Measurements from ENCODE around the gene P2RX6.

Gene P2RX6

GRCh38 chr22:20975541-20976290 lies 39.2 kb upstream of the P2RX6 start:
- no peak overlapping the region for H3K4me2 ChIP-seq (ENCODE audit: insufficient read depth, low read length)
- no peak overlapping the region for H3K27ac ChIP-seq (ENCODE audit: low read length)
- no peak for TF ChIP-seq EZH2 (IDR thresholded peaks at IDR 0.05; ENCODE audit: borderline replicate concordance, low read depth, low read length, severe bottlenecking)
- TF ChIP-seq CTCF (IDR thresholded peaks at IDR 0.05; ENCODE audit: borderline replicate concordance, extremely low read depth, low read length, poor library complexity, severe bottlenecking) = no peak
- H3K4me3 ChIP-seq (ENCODE audit: low read depth in 1 of 2, low read length in 2 of 2) = no peak overlapping the region
- H3K9me3 ChIP-seq (ENCODE audit: insufficient read depth, low read length, severe bottlenecking) = peaks cover 5% of the 10 kb centered on the region
- H3K4me1 ChIP-seq (ENCODE audit: insufficient read depth, low read length) = peaks cover 2% of the 10 kb centered on the region
- H4K20me1 ChIP-seq (ENCODE audit: insufficient read depth, low read length) = no peaks in the 10 kb centered on the region; the same call in 1 of the 2 replicates
- H3K27me3 ChIP-seq (ENCODE audit: insufficient read depth, low read length, poor library complexity) = no peaks in the 10 kb centered on the region
- ATAC-seq (ENCODE audit: insufficient read depth, low read depth) (no peak), DNase-seq (no peak)
- no peaks in the 10 kb centered on the region for H3K36me3 ChIP-seq (ENCODE audit: insufficient read depth, low read length)
- no peaks in the 10 kb centered on the region for H3K79me2 ChIP-seq (ENCODE audit: insufficient read depth, low read length)
- H2AFZ ChIP-seq (ENCODE audit: low read depth, low read length) = no peak overlapping the region
- no peak overlapping the region for H3K9ac ChIP-seq (ENCODE audit: low read depth, low read length)

GRCh38 chr22:20976291-20976877 lies 38.6 kb upstream of the P2RX6 start:
- Histone ChIP-seq H3K79me2 (ENCODE audit: insufficient read depth, low read length) (peaks cover 6% of the 10 kb centered on the region), H3K4me3 (ENCODE audit: low read depth in 1 of 2, low read length in 2 of 2) (no peak overlapping the region), H3K36me3 (ENCODE audit: insufficient read depth, low read length) (no peaks in the 10 kb centered on the region), H3K4me1 (ENCODE audit: insufficient read depth, low read length) (peaks cover 8% of the 10 kb centered on the region), H2AFZ (ENCODE audit: low read depth, low read length) (no peak overlapping the region), H3K9me3 (ENCODE audit: insufficient read depth, low read length, severe bottlenecking) (peaks cover 5% of the 10 kb centered on the region), H3K4me2 (ENCODE audit: insufficient read depth, low read length) (no peak overlapping the region), H3K27me3 (ENCODE audit: insufficient read depth, low read length, poor library complexity) (no peaks in the 10 kb centered on the region), H3K27ac (ENCODE audit: low read length) (no peak overlapping the region), H4K20me1 (ENCODE audit: insufficient read depth, low read length) (no peaks in the 10 kb centered on the region; the same call in 1 of the 2 replicates), H3K9ac (ENCODE audit: low read depth, low read length) (no peak overlapping the region)
- ATAC-seq (ENCODE audit: insufficient read depth, low read depth) (no peak), DNase-seq (no peak)
- TF ChIP-seq EZH2 (IDR thresholded peaks at IDR 0.05; ENCODE audit: borderline replicate concordance, low read depth, low read length, severe bottlenecking) (no peak), CTCF (IDR thresholded peaks at IDR 0.05; ENCODE audit: borderline replicate concordance, extremely low read depth, low read length, poor library complexity, severe bottlenecking) (no peak)

- peaks cover 5% of the 10 kb centered on the region for H3K9me3 ChIP-seq (ENCODE audit: insufficient read depth, low read length, severe bottlenecking)
- H3K36me3 ChIP-seq (ENCODE audit: insufficient read depth, low read length) = no peaks in the 10 kb centered on the region
- H3K79me2 ChIP-seq (ENCODE audit: insufficient read depth, low read length) = peaks cover 12% of the 10 kb centered on the region
- H3K9ac ChIP-seq (ENCODE audit: low read depth, low read length) = no peak overlapping the region
- no peak for TF ChIP-seq EZH2 (IDR thresholded peaks at IDR 0.05; ENCODE audit: borderline replicate concordance, low read depth, low read length, severe bottlenecking)
- no peak overlapping the region for H3K4me3 ChIP-seq (ENCODE audit: low read depth in 1 of 2, low read length in 2 of 2)
- no peak for ATAC-seq (ENCODE audit: insufficient read depth, low read depth)
- H3K4me2 ChIP-seq (ENCODE audit: insufficient read depth, low read length) = no peak overlapping the region
- DNase-seq = no peak
- peaks cover 12% of the 10 kb centered on the region for H3K4me1 ChIP-seq (ENCODE audit: insufficient read depth, low read length)
- H2AFZ ChIP-seq (ENCODE audit: low read depth, low read length) = no peak overlapping the region
- no peaks in the 10 kb centered on the region for H3K27me3 ChIP-seq (ENCODE audit: insufficient read depth, low read length, poor library complexity)
- no peak overlapping the region for H3K27ac ChIP-seq (ENCODE audit: low read length)
- H4K20me1 ChIP-seq (ENCODE audit: insufficient read depth, low read length) = no peaks in the 10 kb centered on the region; the same call in 1 of the 2 replicates
These were observed 37.9 kb upstream of the P2RX6 start for GRCh38 chr22:20977019-20977418.

GRCh38 chr22:20977516-20978170 lies 37.3 kb upstream of the P2RX6 start:
- no peak for ATAC-seq (ENCODE audit: insufficient read depth, low read depth)
- Histone ChIP-seq H3K9ac (ENCODE audit: low read depth, low read length) (no peak overlapping the region), H2AFZ (ENCODE audit: low read depth, low read length) (no peak overlapping the region), H3K79me2 (ENCODE audit: insufficient read depth, low read length) (peaks cover 19% of the 10 kb centered on the region), H3K27me3 (ENCODE audit: insufficient read depth, low read length, poor library complexity) (no peaks in the 10 kb centered on the region), H3K36me3 (ENCODE audit: insufficient read depth, low read length) (no peaks in the 10 kb centered on the region; the same call in 1 of the 2 replicates), H4K20me1 (ENCODE audit: insufficient read depth, low read length) (no peaks in the 10 kb centered on the region; the same call in 1 of the 2 replicates), H3K4me3 (ENCODE audit: low read depth in 1 of 2, low read length in 2 of 2) (no peak overlapping the region), H3K4me1 (ENCODE audit: insufficient read depth, low read length) (peaks cover 16% of the 10 kb centered on the region), H3K9me3 (ENCODE audit: insufficient read depth, low read length, severe bottlenecking) (peaks cover 5% of the 10 kb centered on the region), H3K27ac (ENCODE audit: low read length) (no peak overlapping the region), H3K4me2 (ENCODE audit: insufficient read depth, low read length) (no peak overlapping the region)
- no peak for TF ChIP-seq EZH2 (IDR thresholded peaks at IDR 0.05; ENCODE audit: borderline replicate concordance, low read depth, low read length, severe bottlenecking)
- TF ChIP-seq CTCF (IDR thresholded peaks at IDR 0.05; ENCODE audit: borderline replicate concordance, extremely low read depth, low read length, poor library complexity, severe bottlenecking) = no peak
- DNase-seq = no peak

Measured in DND-41 (cell line).